K562 (cell line): ENCODE data around the gene ASIC1. TPM values are rescaled to one million over a fixed set of nuclear protein-coding genes. Genes with fewer than 3 reads are reported as not detected.

ENCODE experiments used
- ATAC-seq: fragments of 200-7000 bp; cut with Tn5 transposase; 3 replicates; pipeline ENCODE4 v1.9.1; 2020; ENCODE audit warnings: moderate library complexity
- BruUV-seq: library from RNA; stranded (reverse); fragments of 400-500 nt; replicated peaks from 2 replicates; lab custom pipeline; 2021; lab: Mats Ljungman, UMichigan
- CTCF ChIA-PET: fragments of 300-600 bp; formaldehyde crosslinking; extraction: SDS; loops from one replicate; lab custom pipeline; 2021; ENCODE audit warnings: low intra/inter-chr PET ratio; lab: Yijun Ruan, JAX
- POLR2A ChIA-PET: fragments of 300-600, 350-650 bp; sonication (Branson Sonifier 250); formaldehyde crosslinking; extraction: SDS; loops from one replicate; lab custom pipeline; 2021; ENCODE audit warnings: antibody characterized with exemption, inconsistent platforms; lab: Yijun Ruan, JAX
- DNase-seq, 4 experiments: peaks; one replicate each; pipeline versions ENCODE4 v3.0.0 to v3.0.0-alpha.2; 2011 to 2018; ENCODE audit warnings: low spot score in 3 of 4, mixed read lengths in 3 of 4; ENCODE audit errors: extremely low read depth in 1 of 4
- FAIRE-seq: peaks from 2 replicates; lab custom pipeline; 2011; peaks lifted over from hg19 to GRCh38; lab: Jason Lieb, UNC
- H2AFZ ChIP-seq: 2 replicates; pipeline ENCODE4 v1.6.0; 2011; ENCODE audit warnings: low read depth, low read length, control low read depth, inconsistent platforms
- H3K27ac ChIP-seq: fragments of 200-600 bp; 3 replicates; pipeline ENCODE4 v1.8.0; 2011; ENCODE audit warnings: low read depth, mild to moderate bottlenecking, control low read depth, inconsistent platforms, low read length, moderate library complexity, mixed read lengths; ENCODE audit errors: extremely low read depth
- H3K27me3 ChIP-seq, 2 experiments: fragments of 300-600 bp in 1 of 2; 2 replicates in 1 of 2; 3 replicates in 1 of 2; pipeline versions ENCODE4 v1.6.0 to v1.8.0; 2011; ENCODE audit warnings: inconsistent platforms in 2 of 2, low read length in 2 of 2, mild to moderate bottlenecking in 1 of 2, mixed read lengths in 1 of 2, moderate library complexity in 1 of 2; ENCODE audit not compliant: control insufficient read depth in 2 of 2, insufficient read depth in 2 of 2
- H3K36me3 ChIP-seq: fragments of 300-600 bp; 3 replicates; pipeline ENCODE4 v1.8.0; 2011; ENCODE audit warnings: mild to moderate bottlenecking, low read length, inconsistent platforms; ENCODE audit not compliant: control insufficient read depth, insufficient read depth
- H3K4me1 ChIP-seq, 2 experiments: fragments of 200-600 bp in 1 of 2; replicated peaks in 1 of 2; 2 replicates in 1 of 2; 3 replicates in 1 of 2; pipeline versions ENCODE4 v1.5.1 to v1.8.0; 2011; ENCODE audit warnings: inconsistent platforms in 2 of 2, low read length in 2 of 2, mild to moderate bottlenecking in 1 of 2, mixed read lengths in 1 of 2, moderate library complexity in 1 of 2; ENCODE audit not compliant: control insufficient read depth in 2 of 2, insufficient read depth in 2 of 2
- H3K4me2 ChIP-seq: 2 replicates; pipeline ENCODE4 v1.6.1; 2011; ENCODE audit warnings: low read length, control low read depth, inconsistent platforms, mixed read lengths; ENCODE audit not compliant: insufficient read depth
- H3K4me3 ChIP-seq: fragments of 200-600 bp; sonication (generic), shearing (Covaris generic); 2 replicates; pipeline ENCODE4 v1.5.1; 2016; ENCODE audit warnings: control low read depth, inconsistent platforms
- H3K79me2 ChIP-seq: fragments of 200-600 bp; 3 replicates; pipeline ENCODE4 v1.8.0; 2011; ENCODE audit warnings: low read length, inconsistent platforms; ENCODE audit not compliant: control insufficient read depth, insufficient read depth
- H3K9ac ChIP-seq, 2 experiments: 2 replicates each; pipeline versions ENCODE4 v1.6.0 to v1.6.1; 2011; ENCODE audit warnings: low read depth in 2 of 2, low read length in 2 of 2, control low read depth in 1 of 2, inconsistent platforms in 1 of 2, mild to moderate bottlenecking in 1 of 2, mixed read lengths in 1 of 2; ENCODE audit not compliant: insufficient read depth in 1 of 2
- H3K9me1 ChIP-seq: one replicate; pipeline ENCODE4 v1.6.0; 2011; ENCODE audit warnings: inconsistent platforms, mild to moderate bottlenecking, low read length, moderate library complexity; ENCODE audit not compliant: control insufficient read depth, insufficient read depth
- H3K9me3 ChIP-seq: replicated peaks from 2 replicates; pipeline ENCODE4 v1.5.1; 2011; ENCODE audit warnings: low read depth, low read length, inconsistent platforms; ENCODE audit not compliant: control insufficient read depth, insufficient read depth
- H4K20me1 ChIP-seq: replicated peaks from 2 replicates; pipeline ENCODE4 v1.6.1; 2011; ENCODE audit warnings: low read length, inconsistent platforms, mixed read lengths; ENCODE audit not compliant: control insufficient read depth, insufficient read depth
- CTBP1 ChIP-seq: fragments of 450-650 bp; IDR thresholded peaks from 2 replicates; pipeline ENCODE4 v1.6.1; 2016; ENCODE audit warnings: borderline replicate concordance
- E2F5 ChIP-seq: sonication (generic); formaldehyde crosslinking; IDR thresholded peaks from 2 replicates; pipeline ENCODE4 v1.8.0; 2022; ENCODE audit warnings: mild to moderate bottlenecking, missing genetic modification reagents
- EHMT2 ChIP-seq: fragments of 450-650 bp; IDR thresholded peaks from 2 replicates; pipeline ENCODE4 v1.6.1; 2018; ENCODE audit warnings: antibody characterized with exemption
- ELF1 ChIP-seq: fragments of 200-800 bp; sonication (Bioruptor generic); IDR thresholded peaks from 2 replicates; pipeline ENCODE4 v1.6.1; 2016; ENCODE audit warnings: missing genetic modification characterization, missing compliant biosample characterization
- ETV6 ChIP-seq, 3 experiments: fragments of 150-350 bp in 1 of 3; sonication (generic) in 1 of 3; formaldehyde crosslinking in 1 of 3; IDR thresholded peaks; 2 replicates each; pipeline versions ENCODE4 v1.6.1 to v1.8.0; 2014 to 2022; ENCODE audit warnings: borderline replicate concordance in 2 of 3, low read depth in 2 of 3, antibody characterized with exemption in 1 of 3, low read length in 1 of 3, mild to moderate bottlenecking in 1 of 3, missing genetic modification reagents in 1 of 3
- FOXK2 ChIP-seq, 2 experiments: fragments of 450-650 bp; IDR thresholded peaks in 1 of 2; conservative IDR thresholded peaks in 1 of 2; 2 replicates each; pipeline ENCODE4 v1.6.1; 2016; ENCODE audit warnings: low read depth in 2 of 2, mild to moderate bottlenecking in 1 of 2
- JUND ChIP-seq, 2 experiments: IDR thresholded peaks; 2 replicates in 1 of 2; 3 replicates in 1 of 2; pipeline ENCODE4 v1.6.1; 2011; ENCODE audit warnings: borderline replicate concordance in 2 of 2, low read depth in 2 of 2, low read length in 2 of 2, improper control_type of control experiment in 1 of 2, missing biosample characterization in 1 of 2, missing genetic modification characterization in 1 of 2, missing genetic modification reagents in 1 of 2
- NFIC ChIP-seq: fragments of 450-650 bp; IDR thresholded peaks from 2 replicates; pipeline ENCODE4 v1.6.1; 2017; ENCODE audit warnings: mild to moderate bottlenecking, inconsistent platforms
- RAD21 ChIP-seq, 2 experiments: fragments of 250-450 bp in 1 of 2; fragments of 450-650 bp in 1 of 2; sonication (Bioruptor Pico) in 1 of 2; formaldehyde crosslinking in 1 of 2; IDR thresholded peaks in 1 of 2; conservative IDR thresholded peaks in 1 of 2; 2 replicates each; pipeline versions ENCODE4 v1.4.0 to v1.8.0; 2020 to 2022; ENCODE audit warnings: mild to moderate bottlenecking in 2 of 2, moderate library complexity in 1 of 2
- RBM17 ChIP-seq: fragments of 200-400 bp; formaldehyde crosslinking; IDR thresholded peaks from 2 replicates; pipeline ENCODE4 v1.6.1; 2017; ENCODE audit warnings: low read depth, mild to moderate bottlenecking, low read length, borderline replicate concordance
- SMARCC2 ChIP-seq: fragments of 450-650 bp; IDR thresholded peaks from 2 replicates; pipeline ENCODE4 v1.6.1; 2017; ENCODE audit warnings: antibody characterized with exemption, moderate library complexity, mild to moderate bottlenecking, low read depth
- TAF7 ChIP-seq: fragments of 450-650 bp; IDR thresholded peaks from 2 replicates; pipeline ENCODE4 v1.6.1; 2016; ENCODE audit warnings: missing genetic modification characterization, missing compliant biosample characterization
- U2AF1 ChIP-seq: fragments of 200-400 bp; formaldehyde crosslinking; optimal IDR thresholded peaks from 2 replicates; pipeline ENCODE3; 2017; ENCODE audit warnings: mild to moderate bottlenecking, low read depth, low read length, moderate library complexity
- XRCC5 ChIP-seq: fragments of 200-400 bp; formaldehyde crosslinking; IDR thresholded peaks from 2 replicates; pipeline ENCODE4 v1.6.1; 2017; ENCODE audit warnings: low read depth, mild to moderate bottlenecking, low read length
- ZNF449 ChIP-seq: fragments of 250-450 bp; sonication (Bioruptor Pico); IDR thresholded peaks from 2 replicates; pipeline ENCODE4 v1.8.0; 2022; ENCODE audit warnings: moderate library complexity, mild to moderate bottlenecking, inconsistent platforms
- ZNF511 ChIP-seq: sonication (generic); formaldehyde crosslinking; IDR thresholded peaks from 2 replicates; pipeline ENCODE4 v1.8.0; 2022; ENCODE audit warnings: mild to moderate bottlenecking, missing genetic modification reagents
- WGBS: fragments of 100-300 bp; shearing (Covaris generic); methylation state at CpG from one replicate; pipeline ENCODE4 v1.1.6; 2016; ENCODE audit warnings: low coverage, mixed read lengths; ENCODE audit not compliant: insufficient coverage; ENCODE audit errors: missing lambda C conversion rate; 5-methylcytosine and 5-hydroxymethylcytosine counted together
- in situ Hi-C: fragments of 300-500 bp; cut with MboI; formaldehyde crosslinking; loops from 4 replicates; pipeline ENCODE4 v1.15.0; 2018; ENCODE audit warnings: inconsistent platforms, mixed read lengths
- intact Hi-C: fragments of 100-400 bp; cut with micrococcal nuclease; formaldehyde crosslinking; loops from 2 replicates; pipeline ENCODE4 v1.14.2; 2022
- polyA plus RNA-seq, 8 experiments: library from polyadenylated mRNA; depleted of rRNA in 4 of 8; stranded (reverse) in 5 of 8; unstranded in 3 of 8; fragments of >200 nt; fragmentation: Nextera tagmentation in 2 of 8; fragmentation: Illumina TruSeq in 1 of 8; extraction: Ambion mirVana in 2 of 8; extraction: Trizol in 1 of 8; gene quantifications; 2 replicates each; pipeline versions ENCODE4 v1.2.1 to v1.2.3, GENCODE V29; 2011 to 2014; ENCODE audit warnings: inconsistent platforms in 1 of 8, missing spikeins in 1 of 8
- total RNA-seq, 7 experiments: library from RNA; depleted of rRNA in 6 of 7; stranded (reverse); fragments of >200 nt in 6 of 7; fragmentation: Illumina TruSeq in 2 of 7; extraction: Trizol in 2 of 7; gene quantifications; 2 replicates each; pipeline versions ENCODE4 v1.2.1 to v1.2.3, GENCODE V29; 2011 to 2021; ENCODE audit warnings: low replicate concordance in 1 of 7

ASIC1 gene
- total and polyA plus RNA-seq, 9 of the 15 experiments (the other 6 are each of a cell fraction or from before 2014, with no cell fraction given): 0.01 to 1.7 (median 0.45) TPM

- 31% methylated on average over 9 of the region's 9 CpGs for WGBS
- H3K4me2 ChIP-seq: peak overlapping the region; percentile 52
- in situ Hi-C loops (loop anchor here (5.0 kb wide), 1 partner anchor 242 kb away; no protein-coding TSS in a partner anchor), intact Hi-C loops (loop anchor here (1.0 kb wide), 3 partner anchors 31 to 294 kb away; no protein-coding TSS in a partner anchor)
- peaks cover 3 to 18% of the 10 kb centered on the region in 2 experiments; a peak in 4 of 5 replicates for H3K27me3 ChIP-seq
- H3K4me3 ChIP-seq: no peak overlapping the region
- H2AFZ ChIP-seq: peak overlapping the region; percentile 96
- no peaks in the 10 kb centered on the region for H4K20me1 ChIP-seq
- ChIA-PET CTCF (interaction anchor here (0.5 to 3.2 kb wide), 12 partner anchors 12 to 696 kb away, joined by 3 to 43 read pairs (median 4); partner anchors contain the start of gene AQP6), POLR2A (interaction anchor here (0.7 to 1.6 kb wide), 5 partner anchors 14 to 103 kb away, joined by 3 to 6 read pairs (median 4); partner anchors contain the start of genes RACGAP1 and SMARCD1)
- ATAC-seq (peak; percentile 85), FAIRE-seq (peak; percentile 95), DNase-seq (peak; percentile 77 to 90 (median 82))
- no peak overlapping the region for H3K27ac ChIP-seq
- no TSS peak for BruUV-seq
- peaks cover 24 to 25% of the 10 kb centered on the region in 2 experiments; a peak in 4 of 5 replicates for H3K4me1 ChIP-seq
- peak overlapping the region in 1 of 2 experiments; percentile 59; a peak in 1 of 4 replicates for H3K9ac ChIP-seq
- H3K9me3 ChIP-seq: no peaks in the 10 kb centered on the region
- H3K36me3 ChIP-seq: no peaks in the 10 kb centered on the region
- H3K79me2 ChIP-seq: no peaks in the 10 kb centered on the region
- H3K9me1 ChIP-seq: peaks cover 4% of the 10 kb centered on the region
- peak; percentile 92 to 95 for TF ChIP-seq RAD21 (CRISPR knock-in tag; conservative IDR thresholded peaks at IDR 0.05 in 1 of 2, IDR thresholded peaks at IDR 0.05 in 1 of 2)
- no peak for TF ChIP-seq SMARCC2
- peak; percentile 91 to 93 for TF ChIP-seq ETV6 (IDR thresholded peaks at IDR 0.05; ENCODE audit: borderline replicate concordance in 1 of 2, low read depth in 2 of 2, low read length in 1 of 2)
- no peak for TF ChIP-seq ETV6 (CRISPR knock-in tag; IDR thresholded peaks at IDR 0.05; ENCODE audit: borderline replicate concordance)
- TF ChIP-seq ZNF449 (CRISPR knock-in tag): no peak
- peak; percentile 91; the same call in 1 of the 2 replicates for TF ChIP-seq ZNF511 (CRISPR knock-in tag)
- TF ChIP-seq NFIC: 0 out of 2 replicates have a peak, but pooled peaks have one; percentile 17
- TF ChIP-seq CTBP1: peak; percentile 74; the same call in 1 of the 2 replicates
- no peak for TF ChIP-seq RBM17
- no peak for TF ChIP-seq FOXK2 (conservative IDR thresholded peaks at IDR 0.05 in 1 of 2, IDR thresholded peaks at IDR 0.05 in 1 of 2; ENCODE audit: low read depth in 2 of 2)
- peak; percentile 38; the same call in 1 of the 2 replicates for TF ChIP-seq EHMT2
- peak; percentile 68; the same call in 1 of the 2 replicates for TF ChIP-seq XRCC5
- TF ChIP-seq E2F5: peak; percentile 60; the same call in 1 of the 2 replicates
- peak; percentile 35; the same call in 1 of the 2 replicates for TF ChIP-seq JUND (IDR thresholded peaks at IDR 0.05; ENCODE audit: borderline replicate concordance, low read depth, low read length)
- TF ChIP-seq JUND (tag; IDR thresholded peaks at IDR 0.05; ENCODE audit: borderline replicate concordance, low read depth, low read length): peak; percentile 36; the same call in 1 of the 3 replicates
- peak; percentile 67 for TF ChIP-seq ELF1
- TF ChIP-seq U2AF1: no peak
- no peak for TF ChIP-seq TAF7
These were observed 13.1 kb downstream of the ASIC1 start for GRCh38 chr12:50070314-50071060.
